ENCODE data around the gene SMARCAD1. TPM values are rescaled to one million over a fixed set of nuclear protein-coding genes. Genes with fewer than 3 reads are reported as not detected.

SMARCAD1 gene
- total RNA-seq, 6 experiments from 2014 or later: 7.2 to 10.4 (median 9.6) TPM

DNA sequence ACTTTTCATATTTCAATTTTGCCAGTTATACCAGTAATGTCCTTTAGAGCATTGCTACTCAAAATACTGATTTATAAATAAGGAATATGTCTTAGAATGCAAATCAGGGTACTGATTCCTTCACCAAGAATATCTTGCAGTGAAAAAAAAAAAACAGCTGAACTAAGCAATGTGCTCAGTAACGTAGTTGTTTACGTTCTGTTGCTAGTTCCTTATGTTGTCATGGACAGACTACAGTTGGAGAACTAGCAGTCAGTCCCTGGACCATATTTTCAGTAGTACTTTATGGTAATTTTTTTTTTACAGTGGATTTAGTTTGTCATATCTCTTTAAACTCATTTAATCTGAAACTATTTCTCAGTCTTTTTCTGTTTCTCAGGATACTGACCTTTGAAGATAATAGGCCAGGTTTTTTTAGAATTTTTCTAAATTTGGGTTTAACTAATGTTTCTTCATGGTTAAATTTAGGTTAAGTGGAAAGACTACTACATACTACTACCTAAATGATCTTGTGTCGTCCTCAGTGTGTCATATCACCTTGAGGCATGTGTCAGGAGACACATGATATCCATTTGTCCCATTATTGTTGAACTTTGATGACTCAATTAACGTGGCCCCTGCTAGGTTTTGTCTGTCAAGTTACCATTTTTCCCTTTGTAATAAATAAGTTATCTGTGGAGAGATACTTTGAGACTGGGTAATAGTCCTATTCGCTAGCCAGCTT is 21.0 kb downstream of the SMARCAD1 start:
- no peak for DNase-seq
- Histone ChIP-seq H3K27me3 (no peaks in the 10 kb centered on the region), H3K36me3 (peaks cover 0 to 11% (median 0%) of the 10 kb centered on the region in 4 donors), H3K4me1 (no peaks in the 10 kb centered on the region), H3K9me3 (no peaks in the 10 kb centered on the region), H3K27ac (no peak overlapping the region), H3K4me3 (no peak overlapping the region)
- intact Hi-C loops (cut with DNase I): no loop called here
- 85% methylated on average over 5 of the region's 5 CpGs for WGBS (ENCODE audit: insufficient coverage, low coverage, low lambda C conversion rate, missing lambda C conversion rate)
- TF ChIP-seq POLR2A (IDR thresholded peaks at IDR 0.05): no peak
- TF ChIP-seq, protein P1, sequence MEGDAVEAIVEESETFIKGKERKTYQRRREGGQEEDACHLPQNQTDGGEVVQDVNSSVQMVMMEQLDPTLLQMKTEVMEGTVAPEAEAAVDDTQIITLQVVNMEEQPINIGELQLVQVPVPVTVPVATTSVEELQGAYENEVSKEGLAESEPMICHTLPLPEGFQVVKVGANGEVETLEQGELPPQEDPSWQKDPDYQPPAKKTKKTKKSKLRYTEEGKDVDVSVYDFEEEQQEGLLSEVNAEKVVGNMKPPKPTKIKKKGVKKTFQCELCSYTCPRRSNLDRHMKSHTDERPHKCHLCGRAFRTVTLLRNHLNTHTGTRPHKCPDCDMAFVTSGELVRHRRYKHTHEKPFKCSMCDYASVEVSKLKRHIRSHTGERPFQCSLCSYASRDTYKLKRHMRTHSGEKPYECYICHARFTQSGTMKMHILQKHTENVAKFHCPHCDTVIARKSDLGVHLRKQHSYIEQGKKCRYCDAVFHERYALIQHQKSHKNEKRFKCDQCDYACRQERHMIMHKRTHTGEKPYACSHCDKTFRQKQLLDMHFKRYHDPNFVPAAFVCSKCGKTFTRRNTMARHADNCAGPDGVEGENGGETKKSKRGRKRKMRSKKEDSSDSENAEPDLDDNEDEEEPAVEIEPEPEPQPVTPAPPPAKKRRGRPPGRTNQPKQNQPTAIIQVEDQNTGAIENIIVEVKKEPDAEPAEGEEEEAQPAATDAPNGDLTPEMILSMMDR (IDR thresholded peaks at IDR 0.05): no peak
- ATAC-seq: peak in 1 of 4 donors; percentile 28

DNA sequence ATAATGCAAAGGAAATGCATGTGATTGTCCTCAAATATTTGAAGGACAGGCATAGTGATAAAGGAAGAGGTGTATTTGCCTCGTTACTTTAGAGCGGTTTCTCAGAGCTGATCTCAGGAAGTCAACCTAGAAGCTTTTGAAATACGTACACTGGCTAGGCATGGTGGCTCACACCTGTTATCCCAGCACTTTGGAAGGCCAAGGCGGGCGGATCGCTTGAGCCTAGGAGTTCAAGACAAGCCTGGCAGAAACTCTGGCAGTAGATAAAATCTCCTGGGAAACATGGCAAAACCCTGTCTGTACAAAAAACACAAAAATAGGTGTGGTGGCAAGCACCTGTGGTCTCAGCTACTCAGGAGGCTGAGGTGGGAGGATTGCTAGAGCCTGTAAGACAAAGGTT is 24.9 kb downstream of the SMARCAD1 start:
- no peak for ATAC-seq
- intact Hi-C loops (cut with DNase I): no loop called here
- Histone ChIP-seq H3K36me3 (peaks cover 0 to 8% (median 4%) of the 10 kb centered on the region in 4 donors), H3K9me3 (no peaks in the 10 kb centered on the region), H3K27me3 (no peaks in the 10 kb centered on the region), H3K4me3 (no peak overlapping the region), H3K4me1 (no peaks in the 10 kb centered on the region), H3K27ac (no peak overlapping the region)
- TF ChIP-seq POLR2A (IDR thresholded peaks at IDR 0.05): no peak
- TF ChIP-seq, protein P1 (IDR thresholded peaks at IDR 0.05): no peak
- no peak for DNase-seq
- 94% methylated on average over 6 of the region's 6 CpGs for WGBS (ENCODE audit: insufficient coverage, low coverage, low lambda C conversion rate, missing lambda C conversion rate)

DNA sequence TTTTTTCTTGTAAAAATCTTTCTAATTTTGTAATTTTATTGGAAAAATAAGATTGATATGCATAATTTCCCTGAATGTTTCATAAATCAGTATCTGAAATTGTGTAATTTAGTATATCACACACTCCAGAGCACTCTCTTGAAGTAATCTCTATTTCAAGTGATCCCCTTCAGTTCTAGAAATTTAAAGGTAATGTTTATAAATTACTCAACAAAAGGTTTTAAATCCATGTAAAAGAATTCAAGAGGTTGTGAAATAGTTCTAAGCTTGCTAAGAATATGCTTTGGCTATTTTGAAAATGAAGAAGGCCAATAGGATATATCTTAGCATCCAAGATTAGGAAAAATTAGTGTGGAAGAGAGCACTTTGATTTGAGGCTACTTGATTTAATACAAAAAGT is 28.2 kb downstream of the SMARCAD1 start:
- Histone ChIP-seq H3K27ac (no peak overlapping the region), H3K4me3 (no peak overlapping the region), H3K4me1 (no peaks in the 10 kb centered on the region), H3K27me3 (no peaks in the 10 kb centered on the region), H3K36me3 (peaks cover 0 to 22% (median 4%) of the 10 kb centered on the region in 4 donors), H3K9me3 (no peaks in the 10 kb centered on the region)
- DNase-seq: no peak
- TF ChIP-seq, protein P1 (IDR thresholded peaks at IDR 0.05): no peak
- TF ChIP-seq POLR2A (IDR thresholded peaks at IDR 0.05): no peak
- ATAC-seq: no peak
- intact Hi-C loops (cut with DNase I): no loop called here

DNA sequence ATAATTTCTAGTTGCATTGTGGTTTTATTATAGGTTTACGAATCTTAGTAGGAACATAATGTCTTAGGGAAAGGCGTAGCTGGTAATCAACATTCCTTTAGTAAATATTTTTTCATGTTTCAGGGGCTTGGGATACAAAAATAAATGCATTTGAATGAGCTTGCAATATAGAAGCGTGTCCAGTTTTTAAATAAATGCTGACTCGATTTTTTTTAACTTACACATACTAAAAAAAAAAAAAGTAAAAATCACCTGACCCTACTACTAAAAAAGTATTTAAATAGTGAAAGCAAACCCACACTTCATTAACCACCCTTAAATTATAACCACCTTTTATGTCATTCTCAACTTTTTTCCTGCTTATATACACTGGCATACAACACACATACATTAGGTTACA is 29.6 kb downstream of the SMARCAD1 start:
- no peak for DNase-seq
- intact Hi-C loops (cut with DNase I): no loop called here
- H3K9me3 ChIP-seq: no peaks in the 10 kb centered on the region
- no peaks in the 10 kb centered on the region for H3K4me1 ChIP-seq
- H3K27me3 ChIP-seq: no peaks in the 10 kb centered on the region
- H3K36me3 ChIP-seq: peaks cover 0 to 26% (median 4%) of the 10 kb centered on the region in 4 donors
- H3K4me3 ChIP-seq: no peak overlapping the region
- no peak overlapping the region for H3K27ac ChIP-seq
- TF ChIP-seq, protein P1 (IDR thresholded peaks at IDR 0.05): no peak
- no peak for TF ChIP-seq POLR2A (IDR thresholded peaks at IDR 0.05)
- 89% methylated on average over 4 of the region's 4 CpGs for WGBS (ENCODE audit: insufficient coverage, low coverage, low lambda C conversion rate, missing lambda C conversion rate)
- ATAC-seq: no peak

All from right lobe of liver (tissue), 6 donors.